Measurements from ENCODE around the gene WDR4. TPM values are rescaled to one million over a fixed set of nuclear protein-coding genes. Genes with fewer than 3 reads are reported as not detected.
"Not testable (repeated sequence)": the region's sequence is repeated elsewhere in the genome, so short reads cannot be mapped to it uniquely, and the experiment has no call there.

The WDR4 gene
- total RNA-seq, 4 donors from 2014 or later = 12.8 to 51.2 (median 26.3) TPM

DNA sequence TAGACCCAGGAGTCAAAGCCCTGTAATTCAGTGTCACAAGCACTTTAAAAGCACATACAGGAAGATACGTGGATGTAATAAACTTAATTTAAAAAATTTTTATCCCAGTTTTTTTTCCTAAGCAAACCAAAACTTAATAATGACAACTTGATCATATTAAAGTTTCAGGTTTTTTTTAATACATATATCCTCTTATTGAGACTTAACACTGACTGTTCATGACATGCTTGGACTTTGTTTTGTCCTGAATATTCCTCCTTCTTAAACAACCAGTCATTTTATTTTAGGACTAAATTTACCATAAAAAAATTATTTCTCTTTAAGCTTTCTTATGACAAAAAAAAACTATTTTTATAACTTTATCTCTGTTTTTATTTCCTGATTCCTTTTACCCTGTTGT is 64.1 kb downstream of the WDR4 start:
- no peaks in the 10 kb centered on the region for H3K36me3 ChIP-seq
- no peak for TF ChIP-seq CTCF (IDR thresholded peaks at IDR 0.05)
- no peak for TF ChIP-seq POLR2A (IDR thresholded peaks at IDR 0.05)
- DNase-seq = no peak

DNA sequence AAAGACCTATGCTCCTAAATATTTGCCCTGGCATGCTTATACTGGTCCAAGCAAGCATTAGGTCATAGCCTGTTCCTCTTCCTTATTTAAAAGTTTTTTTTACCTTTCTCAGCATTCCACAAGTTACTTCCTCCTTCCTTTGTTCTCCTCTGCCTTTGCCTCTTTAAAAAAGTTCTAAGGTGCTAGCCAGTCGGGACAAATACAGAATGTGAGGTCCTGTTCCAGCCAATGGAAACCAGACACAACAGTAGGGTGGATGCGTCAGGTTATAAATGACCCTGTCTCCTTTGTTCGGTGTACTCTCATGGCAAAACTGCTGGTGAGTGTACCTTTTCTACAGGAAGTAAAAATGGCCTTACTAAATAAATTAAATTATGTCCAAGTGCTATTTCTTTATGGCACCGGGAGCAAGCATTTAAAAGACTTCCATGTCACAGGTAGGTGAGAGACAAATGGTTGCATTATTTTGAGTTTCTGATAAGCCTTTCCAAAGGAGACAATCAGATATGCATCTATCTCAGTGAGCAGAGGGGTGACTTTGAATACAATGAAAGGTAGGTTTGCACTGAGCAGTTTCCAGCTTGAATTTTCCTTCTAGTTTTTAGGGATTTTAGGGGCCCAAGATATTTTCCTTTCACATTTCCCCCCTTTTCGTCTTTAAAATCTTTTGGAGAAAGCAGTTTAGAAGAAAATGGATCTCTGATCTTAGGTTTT is 66.7 kb downstream of the WDR4 start:
- peak in 1 of 3 donors; percentile 43 for DNase-seq
- peak overlapping the region in 1 of 4 donors; percentile 46 for H3K27ac ChIP-seq
- not testable (repeated sequence) for H3K36me3 ChIP-seq, H3K4me1 ChIP-seq, H3K9me3 ChIP-seq, H3K4me3 ChIP-seq, H3K27me3 ChIP-seq
- peak in 1 of 2 donors; percentile 52 for TF ChIP-seq POLR2A (IDR thresholded peaks at IDR 0.05)

More for the DNA sequence above, 64.1 kb downstream of the WDR4 start:
- H3K4me1 ChIP-seq = peaks cover 0 to 5% (median 0%) of the 10 kb centered on the region in 4 donors
- no peaks in the 10 kb centered on the region for H3K9me3 ChIP-seq
- no peaks in the 10 kb centered on the region for H3K27me3 ChIP-seq
- H3K27ac ChIP-seq = no peak overlapping the region
- no peak overlapping the region for H3K4me3 ChIP-seq

- no peak overlapping the region for H3K4me3 ChIP-seq
- TF ChIP-seq POLR2A (IDR thresholded peaks at IDR 0.05) = no peak
- no peak for TF ChIP-seq CTCF (IDR thresholded peaks at IDR 0.05)
- H3K9me3 ChIP-seq = no peaks in the 10 kb centered on the region
- DNase-seq = no peak
- no peaks in the 10 kb centered on the region for H3K36me3 ChIP-seq
- H3K4me1 ChIP-seq = peaks cover 0 to 5% (median 0%) of the 10 kb centered on the region in 4 donors
- no peaks in the 10 kb centered on the region for H3K27me3 ChIP-seq
- H3K27ac ChIP-seq = no peak overlapping the region
Measured at GRCh38 chr21:42811960-42812359, 67.4 kb downstream of the WDR4 start.

- Histone ChIP-seq H3K27ac (no peak overlapping the region), H3K4me3 (no peak overlapping the region), H3K9me3 (no peaks in the 10 kb centered on the region), H3K36me3 (no peaks in the 10 kb centered on the region), H3K4me1 (peaks cover 0 to 5% (median 0%) of the 10 kb centered on the region in 4 donors), H3K27me3 (no peaks in the 10 kb centered on the region)
- no peak for TF ChIP-seq CTCF (IDR thresholded peaks at IDR 0.05)
- TF ChIP-seq POLR2A (IDR thresholded peaks at IDR 0.05) = no peak
- no peak for DNase-seq
Measured at GRCh38 chr21:42809577-42810475, 69.5 kb downstream of the WDR4 start.

GRCh38 chr21:42809171-42809570 is 70.2 kb downstream of the WDR4 start:
- Histone ChIP-seq H3K36me3 (no peaks in the 10 kb centered on the region), H3K9me3 (no peaks in the 10 kb centered on the region), H3K4me3 (no peak overlapping the region), H3K27ac (no peak overlapping the region), H3K4me1 (peaks cover 0 to 5% (median 0%) of the 10 kb centered on the region in 4 donors), H3K27me3 (no peaks in the 10 kb centered on the region)
- TF ChIP-seq POLR2A (IDR thresholded peaks at IDR 0.05) (no peak), CTCF (IDR thresholded peaks at IDR 0.05) (no peak)
- no peak for DNase-seq
